ENCODE results near the gene CAMK1G.

Gene CAMK1G

GRCh38 chr1:209595028-209595427, 11.5 kb downstream of the CAMK1G start:
- in situ Hi-C loops (cut with MboI; ENCODE audit: low sequenced_read_pairs, unreplicated experiment), result no loop called here
- no peak for DNase-seq (ENCODE audit: low spot score)
- TF ChIP-seq CTCF (IDR thresholded peaks at IDR 0.05; ENCODE audit: borderline replicate concordance, control extremely low read depth, extremely low read depth, insufficient read depth, missing control alignments), result no peak

GRCh38 chr1:209595599-209596285, 12.2 kb downstream of the CAMK1G start:
- in situ Hi-C loops (cut with MboI; ENCODE audit: low sequenced_read_pairs, unreplicated experiment), result no loop called here
- no peak for DNase-seq (ENCODE audit: low spot score)
- TF ChIP-seq CTCF (IDR thresholded peaks at IDR 0.05; ENCODE audit: borderline replicate concordance, control extremely low read depth, extremely low read depth, insufficient read depth, missing control alignments), result no peak

- no peak for DNase-seq (ENCODE audit: low spot score)
- TF ChIP-seq CTCF (IDR thresholded peaks at IDR 0.05; ENCODE audit: borderline replicate concordance, control extremely low read depth, extremely low read depth, insufficient read depth, missing control alignments), result no peak
- in situ Hi-C loops (cut with MboI; ENCODE audit: low sequenced_read_pairs, unreplicated experiment), result no loop called here
Measured at GRCh38 chr1:209597499-209597898, 14.0 kb downstream of the CAMK1G start.

- no peak for TF ChIP-seq CTCF (IDR thresholded peaks at IDR 0.05; ENCODE audit: borderline replicate concordance, control extremely low read depth, extremely low read depth, insufficient read depth, missing control alignments)
- no peak for DNase-seq (ENCODE audit: low spot score)
- in situ Hi-C loops (cut with MboI; ENCODE audit: low sequenced_read_pairs, unreplicated experiment), result no loop called here
Measured at GRCh38 chr1:209598227-209598626, 14.7 kb downstream of the CAMK1G start.

GRCh38 chr1:209600541-209600940, 17.0 kb downstream of the CAMK1G start:
- in situ Hi-C loops (cut with MboI; ENCODE audit: low sequenced_read_pairs, unreplicated experiment), result no loop called here
- DNase-seq (ENCODE audit: low spot score), result no peak
- TF ChIP-seq CTCF (IDR thresholded peaks at IDR 0.05; ENCODE audit: borderline replicate concordance, control extremely low read depth, extremely low read depth, insufficient read depth, missing control alignments), result no peak

- no peak for DNase-seq (ENCODE audit: low spot score)
- peak; percentile 61 for TF ChIP-seq CTCF (IDR thresholded peaks at IDR 0.05; ENCODE audit: borderline replicate concordance, control extremely low read depth, extremely low read depth, insufficient read depth, missing control alignments)
Measured at GRCh38 chr1:209601809-209602657, 18.5 kb downstream of the CAMK1G start.

More at GRCh38 chr1:209601809-209602657, 18.5 kb downstream of the CAMK1G start:
- in situ Hi-C loops (cut with MboI; ENCODE audit: low sequenced_read_pairs, unreplicated experiment), result no loop called here

Measured in GM13976 (cell line).